GM12878 (cell line): ENCODE data around the gene MCM5. TPM values are rescaled to one million over a fixed set of nuclear protein-coding genes. Genes with fewer than 3 reads are reported as not detected.

Source experiments
- ATAC-seq: fragments of 200-7000 bp; cut with Tn5 transposase; 3 replicates; pipeline ENCODE4 v1.9.1; 2020; ENCODE audit warnings: mild to moderate bottlenecking, moderate library complexity
- BruUV-seq: library from RNA; stranded (reverse); fragments of 400-500 nt; replicated peaks from 2 replicates; lab custom pipeline; 2021; lab: Mats Ljungman, UMichigan
- CTCF ChIA-PET: fragments of 300-600 bp; sonication (Branson Sonifier 250); formaldehyde crosslinking; extraction: SDS; loops from one replicate; lab custom pipeline; 2021; ENCODE audit warnings: inconsistent platforms; lab: Yijun Ruan, JAX
- POLR2A ChIA-PET: fragments of 350-600 bp; formaldehyde crosslinking; extraction: SDS; loops from one replicate; lab custom pipeline; 2021; ENCODE audit warnings: inconsistent platforms; lab: Charles Lee
- RAD21 ChIA-PET: fragments of 300-600 bp; sonication (Branson Sonifier 250); formaldehyde crosslinking; loops from one replicate; lab custom pipeline; 2023; ENCODE audit warnings: antibody characterized with exemption; ENCODE audit not compliant: unreplicated experiment; lab: Charles Lee
- SMC1A ChIA-PET: fragments of 300-600 bp; sonication (Branson Sonifier 250); formaldehyde crosslinking; loops from one replicate; lab custom pipeline; 2023; ENCODE audit not compliant: unreplicated experiment, uncharacterized antibody; lab: Charles Lee
- DNase-seq: peaks from one replicate; pipeline ENCODE4 v3.0.0-alpha.2; 2011; ENCODE audit warnings: low read depth, low spot score
- FAIRE-seq: peaks from 3 replicates; lab custom pipeline; 2011; peaks lifted over from hg19 to GRCh38; lab: Jason Lieb, UNC
- H2AFZ ChIP-seq: 2 replicates; pipeline ENCODE4 v1.6.0; 2011; ENCODE audit warnings: low read depth, low read length, control low read depth; ENCODE audit not compliant: control insufficient read depth
- H3K27ac ChIP-seq: 2 replicates; pipeline ENCODE4 v1.5.1; 2011; ENCODE audit warnings: control low read depth; ENCODE audit not compliant: control insufficient read depth, insufficient read depth
- H3K27me3 ChIP-seq, 2 experiments: replicated peaks in 1 of 2; 2 replicates each; pipeline versions ENCODE4 v1.6.0 to v1.6.1; 2011; ENCODE audit warnings: low read length in 1 of 2; ENCODE audit not compliant: control insufficient read depth in 2 of 2, insufficient read depth in 2 of 2
- H3K36me3 ChIP-seq, 2 experiments: 2 replicates each; pipeline ENCODE4 v1.5.1; 2011; ENCODE audit warnings: low read length in 1 of 2; ENCODE audit not compliant: control insufficient read depth in 2 of 2, insufficient read depth in 2 of 2
- H3K4me1 ChIP-seq: 2 replicates; pipeline ENCODE4 v1.6.1; 2011; ENCODE audit warnings: mild to moderate bottlenecking, low read length, moderate library complexity, mixed read lengths; ENCODE audit not compliant: control insufficient read depth, insufficient read depth
- H3K4me2 ChIP-seq: 2 replicates; pipeline ENCODE4 v1.6.0; 2011; ENCODE audit warnings: control low read depth; ENCODE audit not compliant: control insufficient read depth, insufficient read depth
- H3K4me3 ChIP-seq: fragments of 200-600 bp; sonication (generic); 2 replicates; pipeline ENCODE4 v1.5.1; 2016
- H3K79me2 ChIP-seq: 2 replicates; pipeline ENCODE4 v1.6.0; 2011; ENCODE audit warnings: low read length; ENCODE audit not compliant: control insufficient read depth, insufficient read depth
- H3K9ac ChIP-seq: 2 replicates; pipeline ENCODE4 v1.8.0; 2011; ENCODE audit warnings: low read length, control low read depth, mixed read lengths; ENCODE audit not compliant: control insufficient read depth, insufficient read depth
- H3K9me3 ChIP-seq: replicated peaks from 3 replicates; pipeline ENCODE4 v1.5.1; 2011; ENCODE audit warnings: mild to moderate bottlenecking, low read length; ENCODE audit not compliant: control insufficient read depth, insufficient read depth
- H4K20me1 ChIP-seq: 2 replicates; pipeline ENCODE4 v1.6.0; 2011; ENCODE audit not compliant: control insufficient read depth, insufficient read depth
- CEBPZ ChIP-seq: fragments of 150-350 bp; IDR thresholded peaks from 2 replicates; pipeline ENCODE4 v1.6.1; 2016; ENCODE audit warnings: low read depth, low read length
- CHD4 ChIP-seq: fragments of 200-600 bp; sonication (generic); IDR thresholded peaks from 2 replicates; pipeline ENCODE4 v1.6.1; 2016; ENCODE audit warnings: mild to moderate bottlenecking
- CREB1 ChIP-seq: IDR thresholded peaks from 2 replicates; pipeline ENCODE4 v1.6.1; 2012; ENCODE audit warnings: low read depth, mild to moderate bottlenecking, inconsistent platforms
- CUX1 ChIP-seq: IDR thresholded peaks from 2 replicates; pipeline ENCODE4 v1.6.1; 2012; ENCODE audit warnings: improper control_type of control experiment, low read depth, low read length; ENCODE audit not compliant: insufficient replicate concordance
- ETV6 ChIP-seq, 2 experiments: fragments of 450-650 bp in 1 of 2; IDR thresholded peaks in 1 of 2; conservative IDR thresholded peaks in 1 of 2; 2 replicates each; pipeline ENCODE4 v1.6.1; 2014; ENCODE audit warnings: antibody characterized with exemption in 1 of 2, borderline replicate concordance in 1 of 2, low read depth in 1 of 2, mild to moderate bottlenecking in 1 of 2, moderate library complexity in 1 of 2
- IKZF2 ChIP-seq, 2 experiments: fragments of 450-650 bp; IDR thresholded peaks; 2 replicates each; pipeline ENCODE4 v1.6.1; 2017; ENCODE audit warnings: mild to moderate bottlenecking in 2 of 2, moderate library complexity in 2 of 2
- RB1 ChIP-seq: fragments of 450-650 bp; formaldehyde crosslinking; IDR thresholded peaks from 2 replicates; pipeline ENCODE4 v1.6.1; 2017; ENCODE audit warnings: mild to moderate bottlenecking, borderline replicate concordance
- SMC3 ChIP-seq: IDR thresholded peaks from 2 replicates; pipeline ENCODE4 v1.6.1; 2011; ENCODE audit warnings: low read length, improper control_type of control experiment, borderline replicate concordance
- TCF3 ChIP-seq: IDR thresholded peaks from 2 replicates; pipeline ENCODE4 v1.6.1; 2012; ENCODE audit warnings: low read depth, mild to moderate bottlenecking, low read length, borderline replicate concordance; ENCODE audit not compliant: insufficient read depth
- USF2 ChIP-seq: IDR thresholded peaks from 2 replicates; pipeline ENCODE4 v1.6.1; 2011; ENCODE audit warnings: low read depth, low read length, improper control_type of control experiment, borderline replicate concordance
- ZNF207 ChIP-seq: fragments of 450-650 bp; IDR thresholded peaks from 2 replicates; pipeline ENCODE4 v1.6.1; 2014; ENCODE audit warnings: antibody characterized with exemption, mild to moderate bottlenecking, borderline replicate concordance
- WGBS: methylation state at CpG from one replicate; pipeline ENCODE4 v1.1.6; 2016; ENCODE audit warnings: low lambda C conversion rate; ENCODE audit not compliant: insufficient replicate concordance, insufficient coverage; ENCODE audit errors: missing lambda C conversion rate; 5-methylcytosine and 5-hydroxymethylcytosine counted together
- in situ Hi-C: fragments of 300-500 bp; cut with MboI; formaldehyde crosslinking; loops from 9 replicates; pipeline ENCODE4 v1.14.3; 2018; ENCODE audit warnings: mixed read lengths
- intact Hi-C: fragments of 100-400 bp; cut with micrococcal nuclease; formaldehyde crosslinking; loops from one replicate; pipeline ENCODE4 v1.14.2; 2022; ENCODE audit not compliant: unreplicated experiment
- polyA plus RNA-seq, 11 experiments: library from polyadenylated mRNA; depleted of rRNA in 4 of 11; unstranded in 6 of 11; stranded (reverse) in 5 of 11; fragments of >200 nt; fragmentation: Nextera tagmentation in 4 of 11; fragmentation: Illumina TruSeq in 1 of 11; extraction: Ambion mirVana in 4 of 11; extraction: Trizol in 1 of 11; gene quantifications; 1 replicate in 1 of 11; 2 replicates in 10 of 11; pipeline versions ENCODE4 v1.2.1 to v1.2.3, GENCODE V29; 2011 to 2016; ENCODE audit warnings: inconsistent platforms in 2 of 11, missing spikeins in 2 of 11, low read depth in 1 of 11
- total RNA-seq, 4 experiments: library from RNA; depleted of rRNA in 3 of 4; stranded (reverse); fragments of >200 nt in 3 of 4; fragmentation: Illumina TruSeq in 1 of 4; extraction: Trizol in 1 of 4; gene quantifications; 2 replicates each; pipeline versions ENCODE4 v1.2.1 to v1.2.3, GENCODE V29; 2013 to 2021

The MCM5 gene
- total and polyA plus RNA-seq, 10 of the 15 experiments (the other 5 are each of a cell fraction or from before 2014, with no cell fraction given), result 14.1 to 360 (median 164) TPM

- BruUV-seq, result no TSS peak
- ChIA-PET SMC1A (no interaction called here), RAD21 (no interaction called here), POLR2A (no interaction called here), CTCF (no interaction called here)
- intact Hi-C loops, result no loop called here
- TF ChIP-seq CUX1 (no peak), CHD4 (no peak), SMC3 (no peak), IKZF2 (IDR thresholded peaks at IDR 0.05) (no peak), USF2 (no peak), ZNF207 (no peak), CREB1 (no peak), CEBPZ (no peak), TCF3 (no peak), ETV6 (conservative IDR thresholded peaks at IDR 0.05 in 1 of 2, IDR thresholded peaks at IDR 0.05 in 1 of 2; ENCODE audit: borderline replicate concordance in 1 of 2, low read depth in 1 of 2) (no peak), RB1 (no peak)
- in situ Hi-C loops, result no loop called here
- no peaks in the 10 kb centered on the region for H3K4me1 ChIP-seq
- H3K9ac ChIP-seq, result no peak overlapping the region
- H3K27me3 ChIP-seq, result no peaks in the 10 kb centered on the region
- H3K4me3 ChIP-seq, result no peak overlapping the region
- no peaks in the 10 kb centered on the region for H3K79me2 ChIP-seq
- ATAC-seq (no peak), DNase-seq (no peak), FAIRE-seq (no peak)
- no peak overlapping the region for H2AFZ ChIP-seq
- H3K27ac ChIP-seq, result no peak overlapping the region
- H3K4me2 ChIP-seq, result no peak overlapping the region
- H3K36me3 ChIP-seq, result no peaks in the 10 kb centered on the region; a peak in 1 of 4 replicates
- WGBS, result 84% methylated on average over 14 of the region's 14 CpGs
- no peaks in the 10 kb centered on the region for H3K9me3 ChIP-seq
- H4K20me1 ChIP-seq, result no peaks in the 10 kb centered on the region
Observed at GRCh38 chr22:35459423-35459894, 59.5 kb downstream of the MCM5 start.
